ENCODE results near the gene OXER1.
A peak's percentile ranks its signal among the peaks of the same experiment; 100 is the strongest.

Gene OXER1, protein sequence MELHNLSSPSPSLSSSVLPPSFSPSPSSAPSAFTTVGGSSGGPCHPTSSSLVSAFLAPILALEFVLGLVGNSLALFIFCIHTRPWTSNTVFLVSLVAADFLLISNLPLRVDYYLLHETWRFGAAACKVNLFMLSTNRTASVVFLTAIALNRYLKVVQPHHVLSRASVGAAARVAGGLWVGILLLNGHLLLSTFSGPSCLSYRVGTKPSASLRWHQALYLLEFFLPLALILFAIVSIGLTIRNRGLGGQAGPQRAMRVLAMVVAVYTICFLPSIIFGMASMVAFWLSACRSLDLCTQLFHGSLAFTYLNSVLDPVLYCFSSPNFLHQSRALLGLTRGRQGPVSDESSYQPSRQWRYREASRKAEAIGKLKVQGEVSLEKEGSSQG

GRCh38 chr2:42764096-42764495 is at the start of gene OXER1:
TSS of gene OXER1 (minus strand) at chr2:42764135. CDS start at chr2:42764062, 73 bp downstream.
- no peak for DNase-seq

GRCh38 chr2:42812899-42813479 is 49.1 kb upstream of the OXER1 start:
- no peak for DNase-seq

DNA sequence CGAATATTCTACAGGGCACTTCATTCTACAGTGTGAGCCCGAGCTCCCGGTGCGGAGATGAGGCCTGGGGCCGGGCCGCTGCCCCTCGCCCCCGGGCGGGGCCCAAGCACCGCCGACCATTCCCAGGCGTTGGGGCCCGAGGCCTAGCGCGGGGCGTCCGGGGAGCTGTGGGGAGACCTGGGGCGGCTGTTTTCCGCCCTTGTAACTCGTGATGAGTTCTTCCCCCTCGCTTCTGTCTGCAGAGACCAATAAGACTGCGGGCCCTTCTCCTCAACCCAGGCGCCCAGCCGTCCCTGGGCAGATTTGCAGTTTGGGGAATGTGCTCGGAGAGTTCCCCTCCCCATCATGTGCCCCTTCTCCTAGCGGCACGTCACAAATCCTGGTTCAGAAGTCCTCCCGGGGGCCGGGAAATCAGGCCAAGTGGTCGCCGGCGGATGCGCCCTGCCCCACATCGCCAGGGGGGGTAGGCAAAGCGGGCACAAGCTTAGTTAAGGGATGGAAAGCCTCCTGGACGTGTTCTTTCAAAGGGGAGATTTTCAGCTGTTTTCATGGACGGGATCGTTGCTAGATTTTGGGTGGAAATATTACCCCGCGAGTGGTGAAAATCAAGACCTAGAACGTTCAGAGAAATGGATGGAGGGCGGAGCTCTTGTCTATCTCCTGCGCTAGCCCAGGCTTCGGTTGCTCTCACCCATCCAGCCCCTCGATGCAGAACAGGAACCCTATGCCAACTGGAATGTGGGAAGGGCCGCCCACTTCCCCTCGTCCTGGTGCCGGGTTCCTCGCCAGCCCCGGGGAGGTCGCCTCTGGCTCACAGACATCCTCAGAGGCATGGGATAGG is 47.3 kb upstream of the OXER1 start:
- DNase-seq, result peak; percentile 63

GRCh38 chr2:42810121-42810970 is 46.4 kb upstream of the OXER1 start:
- DNase-seq, result peak; percentile 97

GRCh38 chr2:42809819-42810120 is 45.8 kb upstream of the OXER1 start:
- no peak for DNase-seq

GRCh38 chr2:42809131-42809818 is 45.3 kb upstream of the OXER1 start:
- DNase-seq, result no peak

DNA sequence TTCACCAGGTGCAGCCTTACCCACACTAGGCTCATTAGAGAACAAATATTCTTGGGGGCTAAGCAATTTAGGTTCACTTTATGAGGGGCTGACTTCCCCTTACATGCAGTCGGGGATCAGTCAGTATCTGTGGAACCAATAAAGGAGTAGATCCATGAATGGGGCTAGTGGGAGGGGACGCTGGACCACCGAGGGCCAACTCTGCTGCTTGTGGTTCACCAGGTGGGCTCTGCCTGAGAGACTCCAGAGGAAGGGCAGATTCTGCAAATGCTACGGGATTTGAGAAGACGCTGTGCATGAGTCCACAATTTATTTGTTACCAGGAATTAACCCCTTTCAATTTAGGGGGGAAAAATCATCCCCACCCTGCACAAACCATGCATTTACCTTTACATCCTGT is 44.4 kb upstream of the OXER1 start:
- DNase-seq, result no peak

- DNase-seq, result no peak
Measured at GRCh38 chr2:42806786-42807185, 42.9 kb upstream of the OXER1 start.

DNA sequence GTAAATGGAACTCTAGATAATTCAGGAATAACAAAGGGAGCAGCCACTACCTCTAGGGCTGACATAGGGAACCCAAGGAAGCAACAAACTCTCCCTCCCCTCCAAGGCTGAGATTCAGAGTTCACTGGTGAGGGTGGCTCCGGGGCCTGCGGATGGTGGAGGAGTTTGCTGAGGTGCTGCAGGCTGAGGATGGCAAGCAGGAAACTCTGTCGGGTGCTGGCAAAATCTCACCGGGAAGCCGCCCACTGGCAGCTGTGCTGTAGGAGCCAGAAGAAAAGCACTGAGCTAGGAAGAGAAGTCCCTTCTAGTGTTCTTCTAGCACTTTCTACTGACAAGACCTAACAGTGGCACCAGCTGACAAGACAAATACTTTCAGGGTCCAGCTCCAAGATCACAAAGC is 41.0 kb upstream of the OXER1 start:
- DNase-seq, result no peak

- DNase-seq, result no peak
Measured at GRCh38 chr2:42804338-42804737, 40.4 kb upstream of the OXER1 start.

DNA sequence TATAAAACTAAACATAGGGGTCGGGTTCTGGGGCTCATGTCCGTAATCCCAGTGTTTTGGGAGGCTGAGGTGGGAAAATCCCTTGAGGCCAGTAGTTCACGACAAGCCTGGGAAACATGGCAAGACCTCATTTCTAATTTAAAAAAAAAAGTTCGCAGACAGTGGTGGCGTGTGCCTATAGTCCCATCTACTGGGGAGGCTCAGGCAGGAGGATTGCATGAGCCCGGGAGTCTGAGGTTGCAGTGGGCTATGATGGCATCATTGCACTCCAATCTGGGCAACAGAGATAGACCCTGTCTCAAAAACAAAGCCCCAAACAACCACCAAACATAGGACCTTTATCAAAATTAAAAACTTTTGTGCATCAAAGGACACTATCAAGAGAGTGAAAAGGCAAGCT is 38.2 kb upstream of the OXER1 start:
- no peak for DNase-seq

DNA sequence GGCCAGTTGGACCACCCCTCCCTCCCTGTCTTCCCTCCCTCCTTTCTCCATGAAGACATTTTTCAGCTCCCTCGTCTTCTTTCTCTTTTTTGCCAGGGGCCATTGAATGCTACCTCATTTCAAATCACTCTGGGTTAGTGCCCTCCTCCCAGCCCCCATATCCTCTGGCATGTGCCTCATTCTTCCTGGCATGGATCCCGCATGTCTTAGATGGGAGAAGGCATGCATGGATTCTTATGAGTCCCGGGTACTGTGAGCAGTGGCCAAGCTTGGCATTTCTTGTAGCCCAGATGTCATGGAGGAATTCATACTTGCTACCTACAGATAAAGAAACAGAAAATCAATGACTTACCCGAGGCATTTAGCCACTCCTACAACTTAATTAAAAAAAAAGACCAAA is 37.4 kb upstream of the OXER1 start:
- DNase-seq, result no peak

DNA sequence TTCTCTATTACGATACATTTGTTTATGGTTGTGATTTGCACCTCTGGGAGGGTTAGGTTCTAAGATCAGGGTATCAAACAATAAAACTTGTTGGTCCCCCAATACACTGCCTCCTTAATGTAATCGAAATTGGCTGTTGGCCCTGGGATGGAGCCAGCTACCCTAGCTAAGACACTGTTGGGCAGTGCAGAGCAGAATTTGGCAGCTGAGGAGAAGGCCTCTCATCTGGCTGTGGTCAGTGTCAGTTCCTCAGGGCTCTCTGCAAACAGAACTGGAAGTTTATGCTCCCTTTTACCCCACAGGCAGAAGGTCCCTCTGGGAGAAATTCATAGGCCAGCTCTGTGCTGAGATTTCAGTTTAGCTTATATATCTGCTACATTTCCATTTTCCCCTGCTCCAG is 37.0 kb upstream of the OXER1 start:
- DNase-seq, result no peak

GRCh38 chr2:42800461-42800962 is 36.6 kb upstream of the OXER1 start:
- no peak for DNase-seq

- no peak for DNase-seq
Measured at GRCh38 chr2:42799881-42800280, 35.9 kb upstream of the OXER1 start.

DNA sequence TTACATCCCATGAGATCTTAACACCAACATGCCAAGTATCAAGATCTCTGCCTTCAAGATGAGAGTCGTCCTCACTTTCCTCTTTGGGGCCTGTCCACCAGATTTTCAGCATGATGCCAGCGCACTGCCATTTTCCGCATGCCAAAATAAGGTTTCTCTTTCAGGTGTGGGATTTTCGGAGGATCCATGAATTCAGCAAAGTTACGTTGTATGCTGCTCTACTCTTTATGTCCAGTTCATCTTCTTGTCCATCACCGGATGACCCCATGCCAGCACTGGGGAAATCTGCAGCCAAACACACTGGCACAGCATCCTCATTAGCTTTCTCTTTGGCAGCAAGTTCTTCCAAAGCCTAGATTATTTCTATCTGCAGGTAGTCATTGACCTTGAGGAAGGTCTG is 33.3 kb upstream of the OXER1 start:
- DNase-seq, result no peak

GRCh38 chr2:42796427-42797248 is 32.7 kb upstream of the OXER1 start:
- no peak for DNase-seq

- DNase-seq, result no peak
Measured at GRCh38 chr2:42795841-42796301, 31.9 kb upstream of the OXER1 start.

DNA sequence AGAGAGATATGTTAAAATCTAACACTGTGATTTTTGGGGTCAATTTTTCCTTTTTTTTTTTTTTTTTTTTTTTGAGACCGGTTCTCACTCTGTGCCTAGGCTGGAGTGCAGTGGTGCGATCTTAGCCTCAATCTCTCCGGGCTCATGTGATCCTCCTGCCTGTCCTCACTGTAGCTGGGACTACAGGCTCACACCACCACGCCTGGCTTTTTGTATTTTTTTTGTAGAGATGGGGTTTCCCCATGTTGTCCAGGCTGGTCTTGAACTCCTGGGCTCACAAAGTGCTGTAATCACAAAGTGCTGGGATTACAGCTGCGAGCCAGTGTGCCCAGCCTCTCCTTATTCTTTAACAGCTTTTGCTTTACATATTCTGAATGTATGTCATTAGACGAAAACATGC is 31.3 kb upstream of the OXER1 start:
- DNase-seq, result no peak

- DNase-seq, result no peak
Measured at GRCh38 chr2:42794271-42795046, 30.5 kb upstream of the OXER1 start.

Data from fibroblast of skin of right quadriceps (primary cell).